ENCODE results near the gene CHST13.

Gene CHST13

DNA sequence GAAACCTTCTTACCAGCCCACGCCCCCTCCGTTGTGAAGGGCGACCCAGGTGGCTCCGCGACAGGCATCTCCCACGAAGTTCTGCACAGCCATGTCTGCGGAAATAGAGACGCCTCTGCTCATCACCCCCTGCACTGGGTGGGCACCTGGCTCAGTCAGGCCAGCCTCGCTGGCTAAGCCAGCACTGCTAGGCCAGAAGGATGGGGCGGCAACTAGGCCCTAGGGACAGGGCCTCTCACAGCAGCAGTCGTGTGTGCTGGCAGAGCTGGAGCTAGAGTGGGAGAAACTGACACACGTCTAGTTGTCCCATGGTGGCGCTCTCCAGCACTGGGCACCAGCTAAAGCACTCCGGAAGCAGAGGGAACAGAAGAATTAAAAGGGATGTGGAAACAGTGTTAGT, 35.8 kb upstream of the CHST13 start:
- DNase-seq: peak in 1 of 2 experiments; percentile 21

DNA sequence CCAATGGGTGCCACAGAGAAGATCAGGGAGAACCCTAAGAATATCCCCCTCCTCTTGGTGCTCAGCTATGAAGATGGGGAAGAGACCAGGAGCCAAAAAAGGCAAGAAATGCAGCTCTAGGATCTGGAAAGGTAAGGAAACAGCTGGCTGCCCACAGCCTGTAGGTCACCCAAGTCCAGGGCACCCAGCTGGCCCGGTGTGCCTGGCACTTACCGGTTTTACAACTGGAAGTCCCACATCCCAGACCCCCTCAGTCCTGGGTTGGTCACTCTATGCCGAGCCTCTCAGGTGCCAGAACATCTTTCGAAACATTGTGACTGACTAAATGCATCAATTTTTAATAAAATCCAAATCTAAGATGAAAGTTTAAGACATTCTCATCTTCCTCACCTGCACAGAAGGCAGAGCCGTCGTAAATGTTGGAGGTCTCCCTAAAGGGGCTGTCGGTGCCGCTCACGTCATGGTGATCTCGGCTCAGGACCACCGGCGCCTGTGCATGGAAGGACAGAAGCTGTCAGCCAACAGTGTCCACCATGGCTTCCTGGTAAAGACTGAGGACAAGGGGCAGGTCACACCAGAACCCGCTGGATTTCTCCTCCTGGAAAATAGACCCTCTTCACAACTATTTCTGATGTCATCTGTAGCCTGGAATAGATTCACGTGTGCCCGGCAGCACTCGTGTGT, 34.9 kb upstream of the CHST13 start:
- DNase-seq: no peak

GRCh38 chr3:126490619-126491018, 33.3 kb upstream of the CHST13 start:
- DNase-seq: no peak

- peak; percentile 8 to 16 for DNase-seq
Observed at GRCh38 chr3:126491221-126492013, 32.5 kb upstream of the CHST13 start.

GRCh38 chr3:126493051-126493450, 30.9 kb upstream of the CHST13 start:
- DNase-seq: no peak

- peak; percentile 71 to 79 for DNase-seq
Observed at GRCh38 chr3:126493739-126494138, 30.2 kb upstream of the CHST13 start.

GRCh38 chr3:126494204-126494969, 29.6 kb upstream of the CHST13 start:
- no peak for DNase-seq

- no peak for DNase-seq
Observed at GRCh38 chr3:126494970-126495230, 29.1 kb upstream of the CHST13 start.

- no peak for DNase-seq
Observed at GRCh38 chr3:126495786-126496185, 28.2 kb upstream of the CHST13 start.

DNA sequence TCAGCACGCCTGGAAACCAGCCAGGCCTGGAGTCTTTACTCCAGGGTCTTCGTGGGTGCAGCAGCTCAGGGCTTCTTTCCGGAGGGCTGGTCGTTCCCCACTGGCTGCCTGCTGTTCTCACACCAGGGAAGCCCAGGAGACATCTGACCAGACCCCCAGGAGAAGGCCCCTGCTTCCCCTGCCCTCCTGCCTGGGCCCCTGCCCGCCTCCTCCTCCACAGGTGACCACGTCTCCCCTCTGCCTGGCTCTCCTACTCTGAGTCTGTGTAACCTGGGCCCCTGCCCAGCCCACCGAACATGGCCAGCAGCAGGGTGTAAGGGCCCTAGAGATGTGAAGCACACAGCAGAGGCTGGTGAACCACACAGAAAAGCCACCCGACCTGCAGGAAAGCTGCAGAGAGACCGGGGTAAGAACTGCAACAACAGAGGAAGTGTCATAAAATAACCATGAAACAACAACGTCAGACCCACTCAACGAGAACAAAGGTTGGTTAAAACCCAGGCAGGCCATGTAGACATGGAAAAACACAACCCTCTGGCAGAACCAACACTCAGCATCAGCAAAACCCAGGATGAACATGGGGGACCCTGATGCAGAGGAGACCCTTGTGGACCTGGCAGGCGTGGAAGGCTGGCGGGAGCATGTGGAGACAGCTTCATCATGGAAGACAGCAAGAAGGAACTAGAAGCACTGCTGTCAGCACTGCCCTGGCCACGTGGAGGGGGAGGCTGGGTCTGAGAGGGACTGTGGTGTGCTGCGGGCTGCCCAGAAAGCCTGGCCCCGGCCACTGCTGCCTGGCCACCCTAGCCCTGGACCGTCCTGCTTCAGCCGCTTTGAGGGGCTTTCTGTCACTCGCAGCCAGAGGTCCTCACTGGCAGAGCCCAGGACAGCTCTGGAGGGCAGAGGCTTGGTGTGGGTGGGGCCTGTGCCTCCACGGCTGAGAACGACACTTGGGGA, 26.8 kb upstream of the CHST13 start:
- peak; percentile 63 to 65 for DNase-seq

DNA sequence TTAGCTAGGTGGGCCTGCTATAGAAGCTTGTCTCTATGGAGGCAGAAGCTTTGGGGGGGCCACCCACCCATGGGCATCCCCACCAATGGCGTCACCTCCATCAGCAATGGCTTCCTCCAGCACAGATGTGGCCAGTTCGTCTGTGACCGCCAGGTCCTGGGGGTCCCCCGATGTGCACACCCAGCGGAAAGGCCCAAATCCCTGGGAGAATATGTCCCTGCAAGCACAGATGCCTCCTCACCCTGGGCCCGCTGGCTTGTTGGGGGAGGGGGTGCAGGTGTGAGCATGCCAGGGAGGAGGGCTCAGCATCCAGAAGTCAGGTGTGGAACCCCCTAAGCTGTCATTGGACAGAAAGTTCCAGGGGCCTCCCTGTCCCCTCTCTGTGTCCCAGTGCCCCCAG, 26.0 kb upstream of the CHST13 start:
- DNase-seq: no peak

DNA sequence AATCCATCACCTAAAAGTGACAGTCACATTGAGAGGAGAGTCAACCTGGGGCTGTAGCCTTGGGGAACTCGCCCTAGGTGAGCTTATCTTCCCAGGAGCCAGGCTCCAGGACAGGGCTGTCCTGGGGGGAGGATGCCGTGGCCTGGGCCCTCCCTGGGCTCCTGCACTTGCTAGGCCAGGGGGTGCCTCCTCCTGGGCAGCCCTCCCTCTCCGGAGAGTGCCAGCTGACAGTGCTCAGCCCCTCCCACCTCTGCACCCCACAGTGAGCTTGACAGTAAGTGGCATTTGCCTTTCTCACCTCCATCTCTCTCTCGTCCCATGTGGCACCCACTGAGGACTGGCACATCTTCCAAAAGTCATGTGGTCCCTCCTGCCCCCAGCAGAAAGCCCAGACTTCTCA, 25.5 kb upstream of the CHST13 start:
- no peak for DNase-seq

DNA sequence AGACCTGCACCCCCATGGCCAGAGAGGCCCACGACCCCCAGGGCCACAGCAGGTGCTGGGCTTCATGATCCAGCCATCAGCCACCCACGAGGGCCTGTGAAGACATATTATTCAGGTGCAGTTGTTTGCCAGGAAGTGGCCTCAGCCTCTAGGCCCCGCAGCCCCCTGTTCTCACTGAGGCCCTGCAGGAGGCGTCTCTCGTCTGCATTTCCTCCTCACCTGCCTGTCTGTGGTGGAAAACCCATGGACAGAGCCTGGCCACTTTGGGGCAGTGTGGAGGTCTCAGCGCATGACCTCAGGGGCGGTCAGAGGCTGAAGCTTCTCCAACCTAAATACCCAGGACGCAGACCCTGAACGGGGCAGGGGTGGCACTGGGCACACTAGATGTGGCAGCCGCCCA, 25.0 kb upstream of the CHST13 start:
- DNase-seq: no peak

GRCh38 chr3:126499401-126499800, 24.6 kb upstream of the CHST13 start:
- no peak for DNase-seq

DNA sequence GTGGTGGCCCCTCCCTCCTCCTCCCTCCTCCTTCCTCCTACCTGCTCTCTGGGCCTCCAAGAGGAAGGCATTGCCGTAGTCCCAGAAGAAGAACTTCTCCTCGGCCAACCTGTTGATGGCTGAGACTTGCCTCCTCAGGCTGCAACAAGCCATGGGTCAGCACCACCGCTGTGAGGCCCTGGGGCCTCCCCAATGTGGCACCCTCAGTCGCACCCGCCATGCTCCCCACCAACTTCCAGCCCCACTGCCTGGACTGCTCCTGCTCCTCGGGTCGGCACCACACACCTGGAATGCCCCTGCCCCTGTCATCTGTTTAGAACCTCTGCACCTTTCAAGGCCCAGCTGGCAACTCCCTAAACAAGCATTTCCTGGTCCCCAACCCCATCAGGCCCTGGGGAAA, 23.9 kb upstream of the CHST13 start:
- DNase-seq: no peak

GRCh38 chr3:126501054-126501453, 22.9 kb upstream of the CHST13 start:
- no peak for DNase-seq

- DNase-seq: no peak
Observed at GRCh38 chr3:126501736-126502135, 22.2 kb upstream of the CHST13 start.

GRCh38 chr3:126502656-126503055, 21.3 kb upstream of the CHST13 start:
- no peak for DNase-seq

DNA sequence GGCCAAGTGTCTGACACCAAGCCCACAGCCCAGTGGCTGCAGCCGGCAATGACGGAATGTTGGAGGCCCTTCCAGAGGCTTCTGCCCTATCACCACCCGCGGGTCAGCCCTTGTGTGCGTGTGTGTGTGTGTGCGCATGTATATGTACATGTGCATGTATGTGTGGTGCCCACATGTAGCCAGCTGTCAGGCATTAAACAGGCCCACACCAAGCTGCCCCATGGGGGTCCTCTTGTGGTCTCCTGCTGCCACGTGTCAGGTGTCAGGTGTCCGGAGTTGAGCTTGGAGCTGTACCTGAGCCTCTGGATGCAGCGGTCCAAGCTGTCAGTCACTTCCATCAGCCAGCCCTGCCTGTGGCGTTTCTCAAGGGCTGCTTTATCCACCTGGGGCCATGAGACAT, 20.3 kb upstream of the CHST13 start:
- no peak for DNase-seq

DNA sequence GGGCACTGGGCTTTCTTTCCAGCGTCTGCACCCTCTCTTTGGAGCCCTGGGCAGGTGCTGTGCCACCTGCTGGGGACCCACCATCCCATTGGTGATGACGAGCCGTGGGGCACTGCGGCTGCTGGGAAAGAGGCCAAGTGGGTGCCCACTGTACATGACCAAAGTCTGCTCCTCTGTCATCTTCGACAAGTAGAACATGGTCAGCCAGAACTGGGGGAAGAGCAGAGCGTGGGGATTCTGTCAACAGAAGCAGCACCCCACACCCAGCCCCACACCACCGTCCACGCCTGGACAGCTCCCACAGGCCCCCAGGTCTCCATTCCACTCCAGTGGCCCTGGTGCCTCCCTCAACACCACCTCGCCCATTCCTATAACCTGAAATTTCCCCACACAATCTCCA, 16.1 kb upstream of the CHST13 start:
- DNase-seq: no peak

DNA sequence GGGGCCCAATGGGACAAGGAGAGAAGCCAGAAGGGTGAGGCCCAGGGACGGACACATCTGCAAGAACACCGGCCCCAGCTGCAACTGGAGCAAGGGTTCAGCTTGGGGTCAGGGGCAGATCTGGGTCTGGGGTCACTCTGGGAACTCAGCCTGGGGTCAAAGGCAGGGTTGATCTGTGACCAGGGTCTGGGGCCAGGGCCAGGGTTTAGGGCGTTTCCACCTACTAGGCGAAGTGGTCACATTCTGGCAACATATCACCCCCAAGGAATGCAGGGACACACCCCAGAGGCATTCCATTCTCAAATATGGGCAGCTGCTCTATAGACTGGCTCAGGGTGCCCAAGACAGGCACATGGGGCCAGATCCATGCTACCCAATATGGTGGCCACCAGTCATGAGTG, 15.4 kb upstream of the CHST13 start:
- no peak for DNase-seq

- DNase-seq: no peak
Observed at GRCh38 chr3:126509597-126510307, 14.2 kb upstream of the CHST13 start.

Data from Kasumi-1 (cell line).